ENCODE results near the gene GSTCD.

The GSTCD gene

DNA sequence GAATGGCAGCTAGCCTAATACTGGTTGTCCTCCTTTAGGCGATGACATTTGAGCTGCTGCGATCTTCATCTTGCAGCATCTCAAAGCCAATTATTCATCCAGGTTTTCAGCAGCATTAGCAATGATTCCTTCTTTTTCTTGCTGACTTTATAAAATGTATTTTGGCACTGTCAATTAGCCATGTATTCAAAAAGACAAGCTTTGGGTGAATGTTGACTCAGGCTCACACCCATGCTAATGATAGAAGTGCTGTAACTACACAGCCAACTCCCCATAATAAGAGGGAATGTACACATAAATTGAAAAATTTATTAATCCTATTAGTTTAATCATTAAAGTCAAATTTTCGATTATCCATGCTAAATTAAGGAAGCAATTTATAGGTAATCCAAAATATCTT lies 162.4 kb downstream of the GSTCD start:
- H3K27me3 Mint-ChIP-seq = no peaks in the 10 kb centered on the region
- H3K36me3 Mint-ChIP-seq = no peaks in the 10 kb centered on the region
- ATAC-seq = no peak
- H3K27ac Mint-ChIP-seq = no peak overlapping the region
- no peaks in the 10 kb centered on the region for H3K9me3 Mint-ChIP-seq
- H3K4me3 Mint-ChIP-seq = no peak overlapping the region
- peaks cover 6% of the 10 kb centered on the region for H3K4me1 Mint-ChIP-seq

DNA sequence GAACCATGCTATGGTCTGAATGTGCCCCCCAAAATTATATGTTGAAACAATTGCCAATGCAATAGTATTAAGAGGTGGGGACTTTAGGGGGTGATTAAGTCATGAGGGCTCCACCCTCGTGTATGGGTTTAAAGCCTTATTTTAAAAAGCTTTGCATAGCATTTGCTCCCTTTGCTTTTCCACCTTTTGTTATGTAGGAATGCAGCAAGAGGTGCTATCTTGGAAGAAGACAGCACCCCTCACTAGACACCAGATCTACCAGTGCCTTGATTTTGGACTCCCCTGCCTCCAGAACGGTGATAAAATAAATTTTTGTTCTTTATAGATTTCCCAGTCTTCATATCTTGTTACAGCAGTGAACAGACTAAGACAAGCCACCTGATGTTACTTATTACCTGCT lies 163.4 kb downstream of the GSTCD start:
- Mint-ChIP-seq H3K27me3 (no peaks in the 10 kb centered on the region), H3K9me3 (no peaks in the 10 kb centered on the region), H3K4me1 (peaks cover 6% of the 10 kb centered on the region), H3K4me3 (no peak overlapping the region), H3K36me3 (no peaks in the 10 kb centered on the region), H3K27ac (no peak overlapping the region)
- ATAC-seq = peak; percentile 37

DNA sequence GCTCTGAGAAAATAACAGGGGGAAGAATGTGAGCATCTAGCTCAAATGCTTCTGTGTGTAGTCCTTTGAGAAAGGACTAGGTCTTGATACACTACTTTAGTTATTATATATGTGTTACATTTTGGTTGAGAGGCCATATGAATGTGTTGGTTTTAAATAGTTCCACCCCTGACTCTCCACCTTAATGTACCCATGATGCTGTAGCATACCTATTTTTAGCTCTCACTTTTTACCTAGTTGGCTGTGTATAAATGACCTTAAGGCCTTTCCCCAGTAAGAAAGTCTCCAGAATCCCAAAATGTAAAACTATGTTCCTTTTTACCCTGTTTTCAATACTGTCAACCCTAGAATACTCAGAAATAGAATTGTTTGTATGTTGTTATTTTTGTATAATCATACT lies 166.6 kb downstream of the GSTCD start:
- no peak for ATAC-seq
- no peak overlapping the region for H3K27ac Mint-ChIP-seq
- no peaks in the 10 kb centered on the region for H3K27me3 Mint-ChIP-seq
- peaks cover 6% of the 10 kb centered on the region for H3K4me1 Mint-ChIP-seq
- no peaks in the 10 kb centered on the region for H3K9me3 Mint-ChIP-seq
- H3K36me3 Mint-ChIP-seq = no peaks in the 10 kb centered on the region
- no peak overlapping the region for H3K4me3 Mint-ChIP-seq

DNA sequence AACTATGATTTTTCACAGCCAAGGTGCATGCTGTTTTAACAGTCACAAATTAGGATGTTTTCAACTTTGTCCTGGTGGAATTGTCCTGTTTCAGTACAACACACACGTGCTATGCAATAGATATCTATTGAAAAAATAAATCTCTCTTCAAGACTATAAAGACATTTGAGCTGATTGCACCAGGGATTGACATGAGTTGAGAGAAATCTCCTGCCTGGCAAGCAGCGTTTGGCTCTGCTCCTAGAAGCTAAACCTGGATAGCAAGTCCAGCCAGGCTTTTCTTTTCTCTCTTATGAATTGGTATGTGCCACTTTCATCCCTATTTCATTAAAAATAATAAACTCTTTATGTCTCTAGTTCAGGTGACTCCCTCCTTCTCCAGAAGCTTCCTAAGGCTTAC lies 170.1 kb downstream of the GSTCD start:
- no peaks in the 10 kb centered on the region for H3K4me1 Mint-ChIP-seq
- no peak overlapping the region for H3K4me3 Mint-ChIP-seq

DNA sequence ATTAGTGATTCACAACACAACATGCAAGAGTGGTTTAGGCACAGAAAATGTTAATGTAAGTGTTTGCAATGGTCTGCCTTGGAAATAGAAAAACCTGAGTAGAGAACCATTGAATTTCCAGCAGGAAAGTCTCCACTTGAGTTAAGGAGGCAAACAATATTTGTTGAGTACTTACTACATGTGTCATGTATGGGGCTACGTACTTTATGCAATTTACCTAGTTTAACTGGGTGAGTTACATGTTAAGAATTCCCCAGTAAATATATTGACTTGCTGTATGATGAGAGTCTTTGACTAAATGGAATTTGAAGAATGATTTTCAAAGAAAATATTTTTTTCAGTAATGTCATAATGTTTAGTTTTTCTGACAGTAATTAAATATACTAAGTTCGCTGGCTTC lies 178.9 kb downstream of the GSTCD start:
- peaks cover 5% of the 10 kb centered on the region for H3K9me3 Mint-ChIP-seq
- peaks cover 12% of the 10 kb centered on the region for H3K27me3 Mint-ChIP-seq
- H3K27ac Mint-ChIP-seq = no peak overlapping the region
- no peaks in the 10 kb centered on the region for H3K4me1 Mint-ChIP-seq
- H3K4me3 Mint-ChIP-seq = no peak overlapping the region
- ATAC-seq = no peak
- no peaks in the 10 kb centered on the region for H3K36me3 Mint-ChIP-seq

More for the DNA sequence above, 170.1 kb downstream of the GSTCD start:
- Mint-ChIP-seq H3K36me3 (no peaks in the 10 kb centered on the region), H3K27ac (no peak overlapping the region), H3K9me3 (no peaks in the 10 kb centered on the region), H3K27me3 (peaks cover 17% of the 10 kb centered on the region)
- no peak for ATAC-seq

DNA sequence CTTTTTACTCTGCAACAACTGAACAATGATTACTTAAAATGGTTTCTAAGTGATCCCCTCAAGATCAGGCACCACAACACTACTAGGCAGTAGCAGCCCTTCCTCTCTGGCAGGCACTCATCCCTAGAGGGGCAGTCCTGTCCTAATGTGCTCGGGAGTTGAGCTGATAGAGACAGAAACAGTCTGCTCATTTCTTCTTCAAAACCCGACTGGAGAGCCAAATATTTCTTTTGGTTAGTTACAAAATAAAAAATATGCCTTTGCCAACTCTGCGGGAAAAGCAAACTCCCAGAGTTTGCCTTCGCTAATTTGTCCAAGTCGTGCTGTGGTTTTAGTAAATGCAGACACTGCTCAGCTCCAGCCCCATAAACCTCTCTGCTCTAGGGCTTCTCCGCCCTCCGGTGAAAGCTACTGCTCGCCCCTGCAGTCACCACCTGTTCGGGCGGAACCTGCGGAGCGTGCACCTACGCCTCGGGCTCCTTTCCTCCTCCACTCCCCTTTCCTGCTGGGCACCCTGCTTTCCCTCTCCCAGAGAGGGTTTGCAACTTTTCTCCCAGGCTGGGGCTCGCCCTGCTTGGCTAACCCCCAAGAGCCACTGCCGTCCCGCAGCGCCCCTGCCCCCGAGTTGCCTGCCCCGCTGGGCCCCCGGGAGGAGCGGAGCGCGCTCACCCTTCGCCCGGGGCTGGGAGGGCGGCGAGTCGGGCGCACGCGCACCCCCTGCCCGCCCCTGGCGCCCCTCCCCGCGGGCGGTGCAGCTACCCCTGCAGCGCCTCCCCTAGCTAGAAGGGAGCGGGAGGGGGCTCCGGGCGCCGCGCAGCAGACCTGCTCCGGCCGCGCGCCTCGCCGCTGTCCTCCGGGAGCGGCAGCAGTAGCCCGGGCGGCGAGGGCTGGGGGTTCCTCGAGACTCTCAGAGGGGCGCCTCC lies 186.3 kb downstream of the GSTCD start, which contains the start of gene NPNT:
Gene NPNT (plus strand): TSS at position 812 of the 923 bp plus-strand sequence. CDS start 182 bp downstream, outside the sequence.
- Mint-ChIP-seq H3K4me1 (peaks cover 7% of the 10 kb centered on the region), H3K9me3 (no peaks in the 10 kb centered on the region), H3K4me3 (peak within 1 kb of the TSS; percentile 46)

DNA sequence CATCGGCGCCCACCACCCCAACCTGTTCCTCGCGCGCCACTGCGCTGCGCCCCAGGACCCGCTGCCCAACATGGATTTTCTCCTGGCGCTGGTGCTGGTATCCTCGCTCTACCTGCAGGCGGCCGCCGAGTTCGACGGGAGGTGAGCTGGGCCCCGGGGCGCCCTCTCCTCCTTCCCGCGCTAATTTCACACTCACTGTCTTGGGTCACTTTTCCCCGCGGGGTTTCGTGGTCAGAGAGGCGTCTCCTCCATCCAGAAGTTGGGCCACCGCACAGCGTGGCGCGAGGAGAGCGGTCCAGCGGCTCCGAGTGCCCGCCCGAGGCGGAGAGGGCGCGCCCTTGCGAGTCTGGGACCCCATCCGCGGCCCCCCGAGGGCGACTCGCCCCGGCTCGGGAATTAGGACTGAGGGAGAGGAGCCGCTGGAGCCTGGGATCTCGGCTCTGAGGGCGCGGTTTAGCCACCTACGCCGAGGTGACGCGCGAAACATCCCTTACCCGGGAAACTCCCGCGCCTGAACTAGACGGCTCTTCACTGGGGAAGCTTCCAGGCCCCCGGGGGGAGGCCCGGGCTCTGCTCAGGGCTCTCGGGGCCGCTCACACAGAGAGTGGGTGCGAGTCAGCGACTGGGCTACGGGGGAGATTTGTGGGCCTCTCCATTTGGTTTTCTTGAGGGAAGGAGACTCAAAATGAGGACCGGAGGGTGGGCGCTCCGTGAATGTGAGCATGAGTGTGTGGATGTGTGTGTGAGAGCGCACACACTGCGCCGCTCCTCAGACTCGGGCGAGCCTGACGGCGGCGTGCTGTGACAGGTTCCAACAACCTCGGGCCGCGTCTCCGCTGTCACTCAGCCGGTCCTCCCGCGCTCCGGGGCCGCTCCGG lies 187.2 kb downstream of the GSTCD start:
- ATAC-seq = peak; percentile 37
- no peaks in the 10 kb centered on the region for H3K9me3 Mint-ChIP-seq
- peaks cover 7% of the 10 kb centered on the region for H3K4me1 Mint-ChIP-seq
- peaks cover 81% of the 10 kb centered on the region for H3K27me3 Mint-ChIP-seq
- no peak overlapping the region for H3K27ac Mint-ChIP-seq
- no peaks in the 10 kb centered on the region for H3K36me3 Mint-ChIP-seq
- peak overlapping the region; percentile 46 for H3K4me3 Mint-ChIP-seq

More for the DNA sequence above, 186.3 kb downstream of the GSTCD start, which contains the start of gene NPNT:
- peak; percentile 29 for ATAC-seq
- Mint-ChIP-seq H3K36me3 (no peaks in the 10 kb centered on the region), H3K27me3 (peaks cover 72% of the 10 kb centered on the region), H3K27ac (no peak within 1 kb of the TSS)

DNA sequence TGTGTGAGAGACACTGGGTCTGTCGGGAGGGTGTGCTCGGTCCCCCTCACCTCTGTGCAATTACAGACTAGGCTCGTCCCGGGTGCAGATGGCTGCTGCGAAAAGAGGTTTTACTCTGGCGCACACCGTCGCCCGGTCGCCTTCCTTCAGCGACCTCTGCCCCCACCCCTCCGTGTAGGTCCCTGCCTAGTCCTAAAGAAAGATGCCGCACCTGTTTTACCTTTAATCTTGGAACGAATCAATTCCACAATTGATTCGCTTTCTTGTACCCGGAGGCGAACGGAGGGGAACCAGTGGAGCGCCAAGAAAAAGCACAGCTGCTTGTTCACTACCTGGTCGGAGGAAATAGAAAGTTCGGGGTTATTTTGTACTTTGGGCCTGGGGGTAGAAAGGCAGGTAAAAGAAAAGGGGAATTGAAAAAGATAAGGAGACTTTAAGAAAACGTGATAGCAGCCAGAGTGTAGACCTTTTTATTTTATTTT lies 187.9 kb downstream of the GSTCD start:
- H3K4me1 Mint-ChIP-seq = peaks cover 7% of the 10 kb centered on the region
- H3K4me3 Mint-ChIP-seq = peak overlapping the region; percentile 27
- no peaks in the 10 kb centered on the region for H3K9me3 Mint-ChIP-seq
- no peak for ATAC-seq
- peaks cover 88% of the 10 kb centered on the region for H3K27me3 Mint-ChIP-seq
- no peaks in the 10 kb centered on the region for H3K36me3 Mint-ChIP-seq
- no peak overlapping the region for H3K27ac Mint-ChIP-seq
